ENCODE results near the gene TRIM62. TPM values are rescaled to one million over a fixed set of nuclear protein-coding genes. Genes with fewer than 3 reads are reported as not detected.
A peak's percentile ranks its signal among the peaks of the same experiment; 100 is the strongest.
"Not testable (repeated sequence)": the region's sequence is repeated elsewhere in the genome, so short reads cannot be mapped to it uniquely, and the experiment has no call there.

The TRIM62 gene
- polyA plus RNA-seq, 1 donor (not counting 4 experiments of a cell fraction or from before 2014, with no cell fraction given): 2.0 TPM

GRCh38 chr1:33137800-33138199 lies 44.0 kb downstream of the TRIM62 start:
- Histone ChIP-seq H2AFZ (ENCODE audit: control insufficient read depth, low read length) (no peak overlapping the region), H3K27me3 (ENCODE audit: control insufficient read depth, extremely low read depth, insufficient read depth, low read length) (no peaks in the 10 kb centered on the region), H3K79me2 (ENCODE audit: control insufficient read depth, insufficient read depth, low read length) (no peaks in the 10 kb centered on the region), H3K36me3 (ENCODE audit: control insufficient read depth in 2 of 2, extremely low read depth in 1 of 2, insufficient read depth in 2 of 2, low read length in 2 of 2) (no peaks in the 10 kb centered on the region), H3K9me1 (ENCODE audit: control insufficient read depth, extremely low read depth, insufficient read depth, low read length) (no peaks in the 10 kb centered on the region), H3K9me3 (ENCODE audit: control insufficient read depth, low read depth, low read length) (no peaks in the 10 kb centered on the region), H3K4me1 (ENCODE audit: control insufficient read depth, extremely low read depth, insufficient read depth, low read length) (no peaks in the 10 kb centered on the region), H4K20me1 (ENCODE audit: control insufficient read depth, extremely low read depth, insufficient read depth, low read length) (no peaks in the 10 kb centered on the region), H3K4me3 (ENCODE audit: control insufficient read depth in 2 of 3, extremely low read depth in 1 of 3, insufficient read depth in 2 of 3, low read depth in 1 of 3, low read length in 3 of 3) (no peak overlapping the region), H3K9ac (ENCODE audit: control insufficient read depth, extremely low read depth, insufficient read depth, low read length) (no peak overlapping the region), H3K27ac (ENCODE audit: control insufficient read depth, insufficient read depth, low read length) (no peak overlapping the region), H3K4me2 (ENCODE audit: control insufficient read depth, extremely low read depth, insufficient read depth, low read depth, low read length) (no peak overlapping the region)
- FAIRE-seq (no peak), DNase-seq (ENCODE audit: low read depth, low spot score) (no peak)
- dilution Hi-C loops (cut with MboI; ENCODE audit: extremely low pct_ligation_motif_present, low sequenced_read_pairs): no loop called here
- TF ChIP-seq CTCF (optimal IDR thresholded peaks at IDR 0.05 in 1 of 3, IDR thresholded peaks at IDR 0.05 in 1 of 3, conservative IDR thresholded peaks at IDR 0.05 in 1 of 3; ENCODE audit: extremely low read depth in 1 of 3, insufficient read depth in 2 of 3, low read length in 3 of 3): peak; percentile 23 to 67 (median 24)
- no peak for TF ChIP-seq EZH2 (IDR thresholded peaks at IDR 0.05; ENCODE audit: low read length)

DNA sequence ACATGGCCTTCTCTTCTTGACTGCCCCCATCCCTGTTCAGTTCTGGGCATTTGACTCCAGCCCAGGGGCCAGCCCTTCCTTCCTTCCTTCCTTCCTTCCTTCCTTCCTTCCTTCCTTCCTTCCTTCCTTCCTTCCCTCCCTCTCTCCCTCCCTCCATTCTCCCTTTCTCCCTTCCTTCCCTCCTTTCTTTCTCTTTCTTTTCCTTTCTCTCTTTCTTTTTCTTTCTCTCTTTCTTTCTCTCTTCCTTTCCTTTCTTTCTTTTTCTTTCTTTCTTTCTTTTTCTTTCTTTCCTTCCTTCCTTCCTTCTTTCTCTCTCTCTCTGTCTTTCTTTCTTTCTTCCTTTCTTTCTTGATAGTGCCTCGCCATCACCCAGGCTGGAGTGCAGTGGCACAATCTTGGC lies 45.8 kb downstream of the TRIM62 start:
- H3K4me1 ChIP-seq (ENCODE audit: control insufficient read depth, extremely low read depth, insufficient read depth, low read length); H3K9me3 ChIP-seq (ENCODE audit: control insufficient read depth, low read depth, low read length); H3K4me3 ChIP-seq (ENCODE audit: control insufficient read depth in 2 of 3, extremely low read depth in 1 of 3, insufficient read depth in 2 of 3, low read depth in 1 of 3, low read length in 3 of 3); H3K79me2 ChIP-seq (ENCODE audit: control insufficient read depth, insufficient read depth, low read length); FAIRE-seq; H3K36me3 ChIP-seq (ENCODE audit: control insufficient read depth in 2 of 2, extremely low read depth in 1 of 2, insufficient read depth in 2 of 2, low read length in 2 of 2); H3K27ac ChIP-seq (ENCODE audit: control insufficient read depth, insufficient read depth, low read length); H3K4me2 ChIP-seq (ENCODE audit: control insufficient read depth, extremely low read depth, insufficient read depth, low read depth, low read length); H4K20me1 ChIP-seq (ENCODE audit: control insufficient read depth, extremely low read depth, insufficient read depth, low read length); dilution Hi-C loops (cut with MboI; ENCODE audit: extremely low pct_ligation_motif_present, low sequenced_read_pairs); DNase-seq (ENCODE audit: low read depth, low spot score); H2AFZ ChIP-seq (ENCODE audit: control insufficient read depth, low read length); H3K9ac ChIP-seq (ENCODE audit: control insufficient read depth, extremely low read depth, insufficient read depth, low read length); H3K9me1 ChIP-seq (ENCODE audit: control insufficient read depth, extremely low read depth, insufficient read depth, low read length); H3K27me3 ChIP-seq (ENCODE audit: control insufficient read depth, extremely low read depth, insufficient read depth, low read length): not testable (repeated sequence)

GRCh38 chr1:33133478-33134105 lies 48.3 kb downstream of the TRIM62 start:
- FAIRE-seq: no peak
- no peaks in the 10 kb centered on the region for H3K79me2 ChIP-seq (ENCODE audit: control insufficient read depth, insufficient read depth, low read length)
- no peak overlapping the region for H3K4me2 ChIP-seq (ENCODE audit: control insufficient read depth, extremely low read depth, insufficient read depth, low read depth, low read length)
- H3K4me3 ChIP-seq (ENCODE audit: control insufficient read depth in 2 of 3, extremely low read depth in 1 of 3, insufficient read depth in 2 of 3, low read depth in 1 of 3, low read length in 3 of 3): no peak overlapping the region
- no peak overlapping the region for H2AFZ ChIP-seq (ENCODE audit: control insufficient read depth, low read length)
- H3K27me3 ChIP-seq (ENCODE audit: control insufficient read depth, extremely low read depth, insufficient read depth, low read length): no peaks in the 10 kb centered on the region
- TF ChIP-seq EZH2 (IDR thresholded peaks at IDR 0.05; ENCODE audit: low read length) (no peak), CTCF (optimal IDR thresholded peaks at IDR 0.05 in 1 of 3, IDR thresholded peaks at IDR 0.05 in 1 of 3, conservative IDR thresholded peaks at IDR 0.05 in 1 of 3; ENCODE audit: extremely low read depth in 1 of 3, insufficient read depth in 2 of 3, low read length in 3 of 3) (no peak)
- H3K27ac ChIP-seq (ENCODE audit: control insufficient read depth, insufficient read depth, low read length): no peak overlapping the region
- H3K4me1 ChIP-seq (ENCODE audit: control insufficient read depth, extremely low read depth, insufficient read depth, low read length): peaks cover 20% of the 10 kb centered on the region
- no peak for DNase-seq (ENCODE audit: low read depth, low spot score)
- H3K36me3 ChIP-seq (ENCODE audit: control insufficient read depth in 2 of 2, extremely low read depth in 1 of 2, insufficient read depth in 2 of 2, low read length in 2 of 2): no peaks in the 10 kb centered on the region
- no peaks in the 10 kb centered on the region for H3K9me1 ChIP-seq (ENCODE audit: control insufficient read depth, extremely low read depth, insufficient read depth, low read length)
- dilution Hi-C loops (cut with MboI; ENCODE audit: extremely low pct_ligation_motif_present, low sequenced_read_pairs): no loop called here
- no peaks in the 10 kb centered on the region for H4K20me1 ChIP-seq (ENCODE audit: control insufficient read depth, extremely low read depth, insufficient read depth, low read length)
- H3K9ac ChIP-seq (ENCODE audit: control insufficient read depth, extremely low read depth, insufficient read depth, low read length): no peak overlapping the region
- no peaks in the 10 kb centered on the region for H3K9me3 ChIP-seq (ENCODE audit: control insufficient read depth, low read depth, low read length)
